ENCODE results near the gene ZBTB7A.

- TF ChIP-seq CTCF (IDR thresholded peaks at IDR 0.05): no peak
- no peak for TF ChIP-seq POLR2A (IDR thresholded peaks at IDR 0.05)
These were observed 8.7 kb upstream of the ZBTB7A start for GRCh38 chr19:4075373-4075772.
